ENCODE measurements around the gene SPTBN4.

The SPTBN4 gene

GRCh38 chr19:40433391-40434216 is 33.2 kb upstream of the SPTBN4 start:
- Histone ChIP-seq H3K4me3 (ENCODE audit: low read depth in 1 of 2, low read length in 1 of 2) (peak overlapping the region; percentile 64 to 68), H3K4me1 (ENCODE audit: control insufficient read depth in 1 of 2, insufficient read depth in 1 of 2, low read depth in 1 of 2, low read length in 1 of 2) (peaks cover 13 to 15% of the 10 kb centered on the region in 2 experiments), H3K9me3 (no peaks in the 10 kb centered on the region), H3K27ac (peak overlapping the region; percentile 81), H3K36me3 (no peaks in the 10 kb centered on the region), H3K27me3 (no peaks in the 10 kb centered on the region)
- TF ChIP-seq, protein P1, sequence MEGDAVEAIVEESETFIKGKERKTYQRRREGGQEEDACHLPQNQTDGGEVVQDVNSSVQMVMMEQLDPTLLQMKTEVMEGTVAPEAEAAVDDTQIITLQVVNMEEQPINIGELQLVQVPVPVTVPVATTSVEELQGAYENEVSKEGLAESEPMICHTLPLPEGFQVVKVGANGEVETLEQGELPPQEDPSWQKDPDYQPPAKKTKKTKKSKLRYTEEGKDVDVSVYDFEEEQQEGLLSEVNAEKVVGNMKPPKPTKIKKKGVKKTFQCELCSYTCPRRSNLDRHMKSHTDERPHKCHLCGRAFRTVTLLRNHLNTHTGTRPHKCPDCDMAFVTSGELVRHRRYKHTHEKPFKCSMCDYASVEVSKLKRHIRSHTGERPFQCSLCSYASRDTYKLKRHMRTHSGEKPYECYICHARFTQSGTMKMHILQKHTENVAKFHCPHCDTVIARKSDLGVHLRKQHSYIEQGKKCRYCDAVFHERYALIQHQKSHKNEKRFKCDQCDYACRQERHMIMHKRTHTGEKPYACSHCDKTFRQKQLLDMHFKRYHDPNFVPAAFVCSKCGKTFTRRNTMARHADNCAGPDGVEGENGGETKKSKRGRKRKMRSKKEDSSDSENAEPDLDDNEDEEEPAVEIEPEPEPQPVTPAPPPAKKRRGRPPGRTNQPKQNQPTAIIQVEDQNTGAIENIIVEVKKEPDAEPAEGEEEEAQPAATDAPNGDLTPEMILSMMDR (IDR thresholded peaks at IDR 0.05) = peak; percentile 24

DNA sequence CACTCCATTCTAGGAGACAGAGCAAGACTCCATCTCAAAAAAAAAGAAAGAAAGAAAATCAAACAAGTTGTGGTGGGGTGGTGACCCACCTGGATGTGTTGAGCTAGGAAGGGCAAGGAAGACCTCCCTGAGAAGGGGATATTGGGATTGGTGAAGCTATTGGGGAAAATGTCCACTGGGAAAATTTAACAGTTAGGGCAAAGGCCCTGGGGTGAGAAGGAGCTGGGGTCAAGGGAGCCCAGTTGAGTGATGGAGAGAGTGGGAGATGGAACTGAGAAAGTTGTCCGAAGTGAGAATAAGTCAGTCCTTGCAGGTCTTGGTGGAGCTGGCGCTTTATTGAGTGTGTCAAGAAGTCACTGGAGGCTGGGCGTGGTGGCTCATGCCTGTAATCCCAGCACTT is 28.5 kb upstream of the SPTBN4 start:
- H3K9me3 ChIP-seq = no peaks in the 10 kb centered on the region
- H3K27ac ChIP-seq = no peak overlapping the region
- peaks cover 21% of the 10 kb centered on the region for H3K36me3 ChIP-seq
- H3K4me1 ChIP-seq (ENCODE audit: control insufficient read depth in 1 of 2, insufficient read depth in 1 of 2, low read depth in 1 of 2, low read length in 1 of 2) = peaks cover 23 to 24% of the 10 kb centered on the region in 2 experiments
- no peaks in the 10 kb centered on the region for H3K27me3 ChIP-seq
- TF ChIP-seq, protein P1 (IDR thresholded peaks at IDR 0.05) = no peak
- H3K4me3 ChIP-seq (ENCODE audit: low read depth in 1 of 2, low read length in 1 of 2) = no peak overlapping the region

GRCh38 chr19:40441719-40442253 is 25.0 kb upstream of the SPTBN4 start:
- H3K9me3 ChIP-seq = no peaks in the 10 kb centered on the region
- H3K4me3 ChIP-seq (ENCODE audit: low read depth in 1 of 2, low read length in 1 of 2) = no peak overlapping the region
- H3K36me3 ChIP-seq = peaks cover 21% of the 10 kb centered on the region
- H3K27ac ChIP-seq = peak overlapping the region; percentile 88
- TF ChIP-seq, protein P1 (IDR thresholded peaks at IDR 0.05) = no peak
- H3K27me3 ChIP-seq = no peaks in the 10 kb centered on the region
- H3K4me1 ChIP-seq (ENCODE audit: control insufficient read depth in 1 of 2, insufficient read depth in 1 of 2, low read depth in 1 of 2, low read length in 1 of 2) = peaks cover 15 to 17% of the 10 kb centered on the region in 2 experiments

GRCh38 chr19:40442328-40443130 is 24.3 kb upstream of the SPTBN4 start:
- Histone ChIP-seq H3K9me3 (no peaks in the 10 kb centered on the region), H3K36me3 (peaks cover 21% of the 10 kb centered on the region), H3K27ac (peak overlapping the region; percentile 88), H3K27me3 (no peaks in the 10 kb centered on the region), H3K4me1 (ENCODE audit: control insufficient read depth in 1 of 2, insufficient read depth in 1 of 2, low read depth in 1 of 2, low read length in 1 of 2) (peaks cover 15 to 17% of the 10 kb centered on the region in 2 experiments), H3K4me3 (ENCODE audit: low read depth in 1 of 2, low read length in 1 of 2) (peak overlapping the region; percentile 98)
- TF ChIP-seq, protein P1 (IDR thresholded peaks at IDR 0.05) = no peak

- H3K4me1 ChIP-seq (ENCODE audit: control insufficient read depth in 1 of 2, insufficient read depth in 1 of 2, low read depth in 1 of 2, low read length in 1 of 2) = peaks cover 15 to 17% of the 10 kb centered on the region in 2 experiments
- H3K36me3 ChIP-seq = peaks cover 27% of the 10 kb centered on the region
- no peaks in the 10 kb centered on the region for H3K9me3 ChIP-seq
- H3K4me3 ChIP-seq (ENCODE audit: low read depth in 1 of 2, low read length in 1 of 2) = peak overlapping the region; percentile 98
- TF ChIP-seq, protein P1 (IDR thresholded peaks at IDR 0.05) = peak; percentile 7
- H3K27ac ChIP-seq = peak overlapping the region; percentile 88
- H3K27me3 ChIP-seq = no peaks in the 10 kb centered on the region
Observed at GRCh38 chr19:40443131-40443999, 23.4 kb upstream of the SPTBN4 start.

All from neutrophil (primary cell).